KMS-11 (cell line): ENCODE data around the gene STAC3.

ENCODE experiments used
- H2AFZ ChIP-seq: fragments of 200-600 bp; sonication (generic); 2 replicates; pipeline ENCODE4 v1.6.1; 2016; ENCODE audit warnings: antibody characterized with exemption, mixed run types, low read depth
- H3K27ac ChIP-seq: fragments of 200-600 bp; sonication (generic); 2 replicates; pipeline ENCODE4 v1.6.1; 2016; ENCODE audit warnings: mild to moderate bottlenecking, mixed run types
- H3K27me3 ChIP-seq: fragments of 200-600 bp; sonication (generic); 2 replicates; pipeline ENCODE4 v1.6.1; 2017; ENCODE audit warnings: mild to moderate bottlenecking, low read depth, mixed run types, moderate library complexity; ENCODE audit not compliant: insufficient read depth
- H3K36me3 ChIP-seq: fragments of 200-600 bp; sonication (generic); 2 replicates; pipeline ENCODE4 v1.6.1; 2017; ENCODE audit warnings: mild to moderate bottlenecking, mixed run types; ENCODE audit not compliant: insufficient read depth
- H3K4me1 ChIP-seq: fragments of 200-600 bp; sonication (generic); 2 replicates; pipeline ENCODE4 v1.6.1; 2016; ENCODE audit warnings: mild to moderate bottlenecking, low read depth, mixed run types; ENCODE audit not compliant: poor library complexity, severe bottlenecking
- H3K4me2 ChIP-seq: fragments of 200-600 bp; sonication (generic); 2 replicates; pipeline ENCODE4 v1.7.0; 2016; ENCODE audit warnings: mild to moderate bottlenecking, mixed run types
- H3K4me3 ChIP-seq: fragments of 200-600 bp; sonication (generic); IDR thresholded peaks from 2 replicates; pipeline ENCODE4 v1.6.1; 2017; ENCODE audit warnings: low read depth, low read length, mixed read lengths; ENCODE audit not compliant: insufficient read depth
- H3K79me2 ChIP-seq: fragments of 200-600 bp; sonication (generic); 2 replicates; pipeline ENCODE4 v1.6.1; 2016; ENCODE audit warnings: low read depth, mixed run types; ENCODE audit not compliant: insufficient read depth
- H3K9ac ChIP-seq: fragments of 200-600 bp; sonication (generic); 2 replicates; pipeline ENCODE4 v1.6.1; 2016; ENCODE audit warnings: mild to moderate bottlenecking, mixed run types
- H4K20me1 ChIP-seq: fragments of 200-600 bp; sonication (generic); 2 replicates; pipeline ENCODE4 v1.6.1; 2016; ENCODE audit warnings: mild to moderate bottlenecking, mixed run types; ENCODE audit not compliant: insufficient read depth
- CTCF ChIP-seq: fragments of 200-600 bp; sonication (generic); conservative IDR thresholded peaks from 2 replicates; pipeline ENCODE4 v1.6.1; 2017; ENCODE audit warnings: low read depth, mild to moderate bottlenecking, antibody characterized with exemption, low read length, moderate library complexity, mixed read lengths

Gene STAC3

GRCh38 chr12:57207731-57208630 is 43.0 kb downstream of the STAC3 start:
- no peak for TF ChIP-seq CTCF
- Histone ChIP-seq H3K36me3 (no peaks in the 10 kb centered on the region), H3K4me1 (peaks cover 2% of the 10 kb centered on the region)

GRCh38 chr12:57205931-57206330 is 45.1 kb downstream of the STAC3 start:
- Histone ChIP-seq H3K27ac (no peak overlapping the region), H3K9ac (no peak overlapping the region), H3K79me2 (no peaks in the 10 kb centered on the region), H3K4me3 (no peak overlapping the region), H3K4me2 (no peak overlapping the region), H3K4me1 (no peaks in the 10 kb centered on the region), H2AFZ (no peak overlapping the region), H3K27me3 (peaks cover 40% of the 10 kb centered on the region; the same call in 1 of the 2 replicates), H3K36me3 (no peaks in the 10 kb centered on the region), H4K20me1 (no peaks in the 10 kb centered on the region)
- TF ChIP-seq CTCF, result no peak

More at GRCh38 chr12:57207731-57208630, 43.0 kb downstream of the STAC3 start:
- Histone ChIP-seq H3K27ac (no peak overlapping the region), H3K27me3 (peaks cover 29% of the 10 kb centered on the region; the same call in 1 of the 2 replicates), H3K4me2 (no peak overlapping the region), H3K79me2 (no peaks in the 10 kb centered on the region), H4K20me1 (no peaks in the 10 kb centered on the region), H3K9ac (no peak overlapping the region), H3K4me3 (no peak overlapping the region), H2AFZ (no peak overlapping the region)

- H3K4me1 ChIP-seq, result no peaks in the 10 kb centered on the region
Observed at GRCh38 chr12:57205186-57205585, 45.8 kb downstream of the STAC3 start.

GRCh38 chr12:57204454-57204853 is 46.5 kb downstream of the STAC3 start:
- peaks cover 50% of the 10 kb centered on the region; the same call in 1 of the 2 replicates for H3K27me3 ChIP-seq
- H3K79me2 ChIP-seq, result no peaks in the 10 kb centered on the region
- H3K36me3 ChIP-seq, result no peaks in the 10 kb centered on the region
- no peak overlapping the region for H3K4me2 ChIP-seq
- no peaks in the 10 kb centered on the region for H3K4me1 ChIP-seq
- H4K20me1 ChIP-seq, result no peaks in the 10 kb centered on the region
- no peak overlapping the region for H3K27ac ChIP-seq
- TF ChIP-seq CTCF, result no peak
- no peak overlapping the region for H2AFZ ChIP-seq
- no peak overlapping the region for H3K9ac ChIP-seq
- H3K4me3 ChIP-seq, result no peak overlapping the region

More at GRCh38 chr12:57205186-57205585, 45.8 kb downstream of the STAC3 start:
- Histone ChIP-seq H3K79me2 (no peaks in the 10 kb centered on the region), H2AFZ (no peak overlapping the region), H3K9ac (no peak overlapping the region), H3K4me3 (no peak overlapping the region), H3K4me2 (no peak overlapping the region), H3K36me3 (no peaks in the 10 kb centered on the region), H3K27me3 (peaks cover 43% of the 10 kb centered on the region; the same call in 1 of the 2 replicates), H3K27ac (no peak overlapping the region), H4K20me1 (no peaks in the 10 kb centered on the region)
- no peak for TF ChIP-seq CTCF
